HEK293 (cell line): ENCODE results near the gene PLIN4.

Experiments used
- CTCF ChIA-PET: fragments of 350-600 bp; formaldehyde crosslinking; extraction: SDS; loops from one replicate; lab custom pipeline; 2021; ENCODE audit warnings: antibody characterized with exemption; lab: Yijun Ruan, JAX
- POLR2A ChIA-PET: fragments of 300-600 bp; formaldehyde crosslinking; extraction: SDS; loops from one replicate; lab custom pipeline; 2020; ENCODE audit warnings: antibody characterized with exemption, inconsistent platforms; lab: Yijun Ruan, JAX
- H3K27ac ChIP-seq: fragments of 200-500 bp; sonication (Bioruptor generic); 2 replicates; pipeline ENCODE4 v1.5.1; 2014; ENCODE audit warnings: low read depth, low read length, control low read depth, inconsistent platforms; ENCODE audit errors: extremely low read depth
- H3K36me3 ChIP-seq, 2 experiments: fragments of 200-500 bp in 1 of 2; sonication (Bioruptor generic) in 1 of 2; 1 replicate in 1 of 2; 2 replicates in 1 of 2; pipeline ENCODE4 v1.5.1; 2014 to 2017; ENCODE audit warnings: inconsistent platforms in 2 of 2, low read length in 2 of 2; ENCODE audit not compliant: control insufficient read depth in 2 of 2, insufficient read depth in 1 of 2
- H3K4me1 ChIP-seq: fragments of 200-500 bp; sonication (Bioruptor generic); 2 replicates; pipeline ENCODE4 v1.5.1; 2014; ENCODE audit warnings: mild to moderate bottlenecking, low read length, inconsistent platforms; ENCODE audit not compliant: control insufficient read depth, insufficient read depth
- H3K4me3 ChIP-seq: 2 replicates; pipeline ENCODE4 v1.5.1; 2011; ENCODE audit warnings: low read depth, mild to moderate bottlenecking, control low read depth, low read length, moderate library complexity
- H3K9me3 ChIP-seq: fragments of 200-500 bp; sonication (Bioruptor generic); 2 replicates; pipeline ENCODE4 v1.5.1; 2014; ENCODE audit warnings: low read depth, low read length, inconsistent platforms; ENCODE audit not compliant: control insufficient read depth, insufficient read depth
- OVOL3 ChIP-seq: fragments of 450-650 bp; formaldehyde crosslinking; IDR thresholded peaks from 2 replicates; pipeline ENCODE4 v1.5.1; 2016; ENCODE audit warnings: missing biosample characterization, missing genetic modification characterization
- PRDM10 ChIP-seq: fragments of 450-650 bp; formaldehyde crosslinking; IDR thresholded peaks from 2 replicates; pipeline ENCODE4 v1.5.1; 2016; ENCODE audit warnings: missing biosample characterization, missing genetic modification characterization
- TRIM28 ChIP-seq: IDR thresholded peaks from 2 replicates; pipeline ENCODE4 v1.6.1; 2011; ENCODE audit warnings: low read length, control low read depth, borderline replicate concordance
- ZNF16 ChIP-seq: fragments of 450-650 bp; formaldehyde crosslinking; IDR thresholded peaks from 2 replicates; pipeline ENCODE4 v1.5.1; 2016; ENCODE audit warnings: low read depth, missing biosample characterization, missing genetic modification characterization
- ZNF184 ChIP-seq: fragments of 450-650 bp; IDR thresholded peaks from 2 replicates; pipeline ENCODE4 v1.5.1; 2018; ENCODE audit warnings: missing biosample characterization, mild to moderate bottlenecking, missing genetic modification characterization
- ZNF266 ChIP-seq: fragments of 450-650 bp; formaldehyde crosslinking; IDR thresholded peaks from 2 replicates; pipeline ENCODE4 v1.5.1; 2016; ENCODE audit warnings: missing biosample characterization, missing genetic modification characterization, low read depth
- ZNF362 ChIP-seq: fragments of 450-650 bp; formaldehyde crosslinking; IDR thresholded peaks from 2 replicates; pipeline ENCODE4 v1.5.1; 2016; ENCODE audit warnings: missing biosample characterization, missing genetic modification characterization
- ZNF433 ChIP-seq: fragments of 450-650 bp; formaldehyde crosslinking; IDR thresholded peaks from 2 replicates; pipeline ENCODE4 v1.5.1; 2016; ENCODE audit warnings: missing biosample characterization, missing genetic modification characterization, low read depth
- ZNF518A ChIP-seq: fragments of 450-650 bp; formaldehyde crosslinking; conservative IDR thresholded peaks from 2 replicates; pipeline ENCODE4 v1.5.1; 2016; ENCODE audit warnings: low read depth, missing biosample characterization, missing genetic modification characterization
- ZNF529 ChIP-seq: fragments of 450-650 bp; formaldehyde crosslinking; IDR thresholded peaks from 2 replicates; pipeline ENCODE4 v1.5.1; 2017; ENCODE audit warnings: missing genetic modification characterization, missing biosample characterization; ENCODE audit not compliant: insufficient replicate concordance

Gene PLIN4

GRCh38 chr19:4497770-4498389 lies 20.4 kb downstream of the PLIN4 start:
- POLR2A ChIA-PET, result interaction anchor here (0.6 to 1.3 kb wide), 4 partner anchors 16 to 95 kb away, joined by 3 to 4 read pairs (median 3); partner anchors contain the start of gene HDGFL2
- H3K36me3 ChIP-seq, result peaks cover 17 to 85% of the 10 kb centered on the region in 2 experiments; a peak in 2 of 3 replicates
- CTCF ChIA-PET, result interaction anchor here (1.2 kb wide), 1 partner anchor 98 kb away, joined by 3 read pairs; the partner anchor contains the start of gene SH3GL1

More at GRCh38 chr19:4497770-4498389, 20.4 kb downstream of the PLIN4 start:
- Histone ChIP-seq H3K27ac (no peak overlapping the region), H3K4me1 (no peaks in the 10 kb centered on the region), H3K9me3 (no peaks in the 10 kb centered on the region)
- TF ChIP-seq ZNF16 (tag by site-specific recombination) (no peak), ZNF518A (no peak), ZNF184 (tag by site-specific recombination) (no peak), ZNF529 (tag by site-specific recombination) (no peak), ZNF433 (no peak), PRDM10 (tag by site-specific recombination) (no peak), TRIM28 (no peak), ZNF362 (no peak), OVOL3 (tag by site-specific recombination) (no peak), ZNF266 (no peak)
- TF ChIP-seq, all 188 proteins: peak for 0
- no peak overlapping the region for H3K4me3 ChIP-seq
